Vagina (tissue), 2 donors: ENCODE measurements around the gene NR1H2.

Experiments
- POLR2A ChIP-seq, 2 donors: fragments of 450-650 bp; IDR thresholded peaks; one replicate each; pipeline ENCODE4 v1.6.1; 2017; ENCODE audit warnings: antibody characterized with exemption in 2 of 2, mild to moderate bottlenecking in 2 of 2, moderate library complexity in 2 of 2
- POLR2AphosphoS5 ChIP-seq, 2 donors: sonication (generic); formaldehyde crosslinking; IDR thresholded peaks; one replicate each; pipeline ENCODE4 v1.9.0; 2017; ENCODE audit warnings: antibody characterized with exemption in 2 of 2, mild to moderate bottlenecking in 2 of 2, low read depth in 1 of 2; ENCODE audit not compliant: insufficient read depth in 1 of 2
- TF ChIP-seq, protein P1 (sequence below), 3 experiments: fragments of 450-650 bp in 2 of 3; fragments of 200-600 bp in 1 of 3; sonication (generic) in 1 of 3; IDR thresholded peaks; one replicate each; pipeline ENCODE4 v1.5.1; 2017 to 2019; ENCODE audit warnings: antibody characterized with exemption in 3 of 3, mild to moderate bottlenecking in 2 of 3, moderate library complexity in 2 of 3

DNA sequence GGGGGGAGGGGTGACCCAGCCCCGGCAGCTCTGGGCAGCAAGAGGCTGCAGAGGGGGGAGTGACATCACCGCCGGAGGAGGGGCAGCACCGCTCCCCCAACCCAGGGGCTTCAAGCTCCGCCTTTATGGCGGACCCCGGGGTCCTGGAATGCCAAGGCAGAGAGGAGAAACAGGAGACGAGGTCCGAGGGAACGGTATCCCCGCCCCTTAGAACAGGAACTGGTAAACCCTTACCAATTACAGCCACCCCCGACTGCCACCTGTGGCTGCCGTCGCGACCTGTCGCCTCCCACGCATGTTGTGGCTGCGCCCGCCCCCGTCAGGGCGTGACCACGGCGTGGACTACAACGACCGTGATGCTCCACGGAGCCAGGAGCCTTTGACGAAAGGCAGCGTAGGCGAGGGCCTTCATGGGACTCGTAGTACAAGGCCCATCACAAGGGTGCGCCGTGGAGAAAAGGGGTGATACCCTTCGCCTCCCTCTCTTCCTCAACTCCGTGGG, 43.0 kb upstream of the NR1H2 start:
- TF ChIP-seq, protein P1, sequence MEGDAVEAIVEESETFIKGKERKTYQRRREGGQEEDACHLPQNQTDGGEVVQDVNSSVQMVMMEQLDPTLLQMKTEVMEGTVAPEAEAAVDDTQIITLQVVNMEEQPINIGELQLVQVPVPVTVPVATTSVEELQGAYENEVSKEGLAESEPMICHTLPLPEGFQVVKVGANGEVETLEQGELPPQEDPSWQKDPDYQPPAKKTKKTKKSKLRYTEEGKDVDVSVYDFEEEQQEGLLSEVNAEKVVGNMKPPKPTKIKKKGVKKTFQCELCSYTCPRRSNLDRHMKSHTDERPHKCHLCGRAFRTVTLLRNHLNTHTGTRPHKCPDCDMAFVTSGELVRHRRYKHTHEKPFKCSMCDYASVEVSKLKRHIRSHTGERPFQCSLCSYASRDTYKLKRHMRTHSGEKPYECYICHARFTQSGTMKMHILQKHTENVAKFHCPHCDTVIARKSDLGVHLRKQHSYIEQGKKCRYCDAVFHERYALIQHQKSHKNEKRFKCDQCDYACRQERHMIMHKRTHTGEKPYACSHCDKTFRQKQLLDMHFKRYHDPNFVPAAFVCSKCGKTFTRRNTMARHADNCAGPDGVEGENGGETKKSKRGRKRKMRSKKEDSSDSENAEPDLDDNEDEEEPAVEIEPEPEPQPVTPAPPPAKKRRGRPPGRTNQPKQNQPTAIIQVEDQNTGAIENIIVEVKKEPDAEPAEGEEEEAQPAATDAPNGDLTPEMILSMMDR (IDR thresholded peaks at IDR 0.05): no peak
- no peak for TF ChIP-seq POLR2A (IDR thresholded peaks at IDR 0.05)
- TF ChIP-seq POLR2AphosphoS5 (IDR thresholded peaks at IDR 0.05; ENCODE audit: insufficient read depth in 1 of 2, low read depth in 1 of 2): no peak
